ENCODE results near the gene NHEJ1. TPM values are rescaled to one million over a fixed set of nuclear protein-coding genes. Genes with fewer than 3 reads are reported as not detected.

The NHEJ1 gene
- total RNA-seq, 1 donor from 2014 or later, result 18.8 TPM

DNA sequence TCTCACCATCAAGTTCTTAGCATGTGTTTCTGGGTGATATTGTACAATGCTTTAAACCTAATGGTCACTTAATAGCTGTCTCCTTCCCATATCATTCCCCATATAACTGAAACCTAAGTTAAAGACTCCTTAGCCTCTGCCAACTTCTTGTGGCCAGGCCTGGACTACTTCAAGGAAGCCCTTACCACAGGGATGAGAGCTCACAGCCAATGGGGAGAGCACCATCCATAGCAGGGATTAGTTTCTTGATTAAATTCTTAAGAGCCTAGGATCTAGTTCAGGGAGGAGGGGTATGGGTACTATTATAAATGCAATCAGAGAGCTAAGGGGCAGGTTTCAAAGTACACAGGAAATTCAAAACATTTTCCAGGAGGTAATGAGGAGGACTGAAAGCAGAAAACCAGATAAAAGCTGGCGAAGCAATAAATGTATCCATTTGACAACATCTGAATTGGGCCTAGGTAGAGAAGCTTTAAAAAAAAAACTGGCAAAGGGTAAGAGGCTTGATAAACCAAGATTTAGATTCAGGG is 65.1 kb downstream of the NHEJ1 start:
- intact Hi-C loops (cut with micrococcal nuclease), result no loop called here

DNA sequence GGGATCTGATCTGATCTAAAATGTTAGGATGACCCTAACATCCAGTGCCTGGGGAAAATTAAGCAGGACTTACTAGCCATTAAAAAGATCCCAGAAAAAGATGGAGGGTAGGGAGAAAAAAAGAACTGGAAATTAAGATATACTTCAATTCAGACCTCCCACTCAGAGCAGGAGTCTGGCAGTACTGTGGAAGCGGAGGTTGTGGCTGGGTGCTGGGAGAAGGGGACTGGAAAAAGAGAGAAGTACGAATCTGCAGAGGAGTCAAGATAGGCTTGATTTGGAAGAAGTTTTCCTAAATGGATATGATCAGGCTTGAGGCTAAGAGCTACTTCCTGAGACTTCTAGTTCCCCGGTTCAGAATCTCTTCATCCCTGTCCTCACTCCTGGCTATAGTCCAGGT is 66.4 kb downstream of the NHEJ1 start:
- intact Hi-C loops (cut with micrococcal nuclease), result no loop called here

GRCh38 chr2:219090436-219091299 is 69.9 kb downstream of the NHEJ1 start:
- intact Hi-C loops (cut with micrococcal nuclease), result no loop called here

- intact Hi-C loops (cut with micrococcal nuclease), result no loop called here
Measured at GRCh38 chr2:219089330-219089729, 71.3 kb downstream of the NHEJ1 start.

- intact Hi-C loops (cut with micrococcal nuclease), result no loop called here
Measured at GRCh38 chr2:219087848-219088247, 72.8 kb downstream of the NHEJ1 start.

- intact Hi-C loops (cut with micrococcal nuclease), result no loop called here
Measured at GRCh38 chr2:219087361-219087760, 73.3 kb downstream of the NHEJ1 start.

GRCh38 chr2:219086196-219086595 is 74.4 kb downstream of the NHEJ1 start:
- intact Hi-C loops (cut with micrococcal nuclease), result no loop called here

DNA sequence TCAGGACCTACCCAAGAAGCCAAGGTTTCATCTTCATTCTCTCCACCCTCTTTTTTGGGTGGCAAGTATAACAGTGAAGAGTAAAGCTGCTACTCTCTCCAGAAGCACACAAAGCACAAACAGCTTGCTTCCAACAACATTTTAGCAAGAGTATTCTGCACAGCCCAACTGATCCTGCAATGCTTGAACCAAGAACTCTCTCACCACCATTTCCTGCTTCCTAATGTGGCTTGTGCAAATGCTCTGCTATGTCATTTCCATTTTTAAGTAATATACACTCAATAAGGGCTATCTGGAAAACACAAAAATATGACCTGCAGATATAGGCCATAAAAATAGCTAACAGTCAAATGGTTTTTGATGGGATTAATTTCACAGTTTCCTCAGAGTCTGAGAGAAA is 75.8 kb downstream of the NHEJ1 start:
- intact Hi-C loops (cut with micrococcal nuclease), result no loop called here

DNA sequence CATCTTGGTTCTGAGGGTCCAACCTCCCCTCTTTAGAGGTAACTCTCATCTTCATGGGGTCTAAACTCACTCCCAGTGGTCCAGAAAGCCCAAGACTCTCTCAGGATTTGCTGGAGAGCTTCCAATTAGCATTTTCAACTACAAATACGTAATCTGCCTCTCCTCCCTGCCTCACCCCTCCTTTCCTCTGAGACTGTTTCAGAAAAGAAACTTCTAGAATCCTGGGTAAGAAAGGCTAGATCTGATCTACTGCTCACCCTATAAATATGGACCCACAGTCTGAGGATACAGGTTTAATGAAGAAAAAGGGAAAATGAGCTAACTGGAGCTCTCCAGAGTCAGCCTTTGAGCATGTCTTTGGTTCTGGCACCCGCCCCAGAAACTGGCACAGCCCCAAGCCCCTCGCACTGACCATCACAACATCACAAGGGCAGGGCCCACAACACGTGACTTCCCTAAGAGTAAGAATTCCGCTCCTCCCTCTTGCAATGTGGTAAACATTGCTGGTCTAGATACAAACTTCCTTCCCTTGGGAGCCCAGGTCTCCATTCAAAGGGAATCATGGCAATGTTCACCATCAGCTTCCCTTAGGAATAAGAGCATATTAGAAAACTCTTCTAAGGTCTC is 78.2 kb downstream of the NHEJ1 start:
- intact Hi-C loops (cut with micrococcal nuclease), result no loop called here

- intact Hi-C loops (cut with micrococcal nuclease), result no loop called here
Measured at GRCh38 chr2:219081701-219082331, 78.8 kb downstream of the NHEJ1 start.

- intact Hi-C loops (cut with micrococcal nuclease), result no loop called here
Measured at GRCh38 chr2:219081096-219081495, 79.5 kb downstream of the NHEJ1 start.

DNA sequence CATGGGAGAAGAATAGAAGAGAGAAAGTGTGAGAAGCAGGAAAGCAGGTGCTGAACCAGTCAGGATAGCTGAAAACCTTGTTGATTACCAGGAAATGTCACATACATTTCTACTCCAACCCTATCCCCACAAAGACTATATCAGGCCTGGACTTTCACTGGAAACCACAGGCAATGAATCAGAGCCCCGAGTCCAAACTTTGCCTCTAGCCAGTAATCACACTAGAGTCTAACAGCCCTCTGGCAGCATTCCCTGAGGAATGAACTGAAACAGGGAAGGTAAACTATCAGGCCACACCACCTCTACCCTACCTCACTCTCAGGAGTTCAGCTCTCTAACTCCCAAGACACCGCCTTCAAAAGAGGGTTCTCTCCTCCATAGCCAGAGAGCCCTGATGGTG is 81.2 kb downstream of the NHEJ1 start:
- intact Hi-C loops (cut with micrococcal nuclease), result no loop called here

DNA sequence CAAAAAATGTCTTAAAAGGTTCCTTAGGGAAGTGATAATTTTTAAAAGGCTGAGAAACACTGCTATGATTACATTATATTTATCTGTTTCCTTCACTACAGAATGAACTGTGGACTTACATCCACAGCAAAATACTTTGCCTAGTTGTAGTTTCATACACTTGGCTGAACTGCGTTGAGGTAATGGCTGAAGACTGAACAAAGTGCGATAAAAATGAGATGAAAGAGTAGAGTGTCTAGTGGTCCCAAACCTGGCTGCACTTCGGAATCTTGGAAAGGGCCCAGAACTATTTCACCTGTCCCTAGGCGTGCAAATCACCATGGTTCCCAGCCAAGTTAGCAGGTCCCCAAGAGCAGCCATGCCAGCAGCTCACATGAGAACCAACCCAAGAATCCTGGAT is 81.7 kb downstream of the NHEJ1 start:
- intact Hi-C loops (cut with micrococcal nuclease), result no loop called here

- intact Hi-C loops (cut with micrococcal nuclease), result no loop called here
Measured at GRCh38 chr2:219078126-219078525, 82.5 kb downstream of the NHEJ1 start.

- intact Hi-C loops (cut with micrococcal nuclease), result no loop called here
Measured at GRCh38 chr2:219076253-219076652, 84.4 kb downstream of the NHEJ1 start.

DNA sequence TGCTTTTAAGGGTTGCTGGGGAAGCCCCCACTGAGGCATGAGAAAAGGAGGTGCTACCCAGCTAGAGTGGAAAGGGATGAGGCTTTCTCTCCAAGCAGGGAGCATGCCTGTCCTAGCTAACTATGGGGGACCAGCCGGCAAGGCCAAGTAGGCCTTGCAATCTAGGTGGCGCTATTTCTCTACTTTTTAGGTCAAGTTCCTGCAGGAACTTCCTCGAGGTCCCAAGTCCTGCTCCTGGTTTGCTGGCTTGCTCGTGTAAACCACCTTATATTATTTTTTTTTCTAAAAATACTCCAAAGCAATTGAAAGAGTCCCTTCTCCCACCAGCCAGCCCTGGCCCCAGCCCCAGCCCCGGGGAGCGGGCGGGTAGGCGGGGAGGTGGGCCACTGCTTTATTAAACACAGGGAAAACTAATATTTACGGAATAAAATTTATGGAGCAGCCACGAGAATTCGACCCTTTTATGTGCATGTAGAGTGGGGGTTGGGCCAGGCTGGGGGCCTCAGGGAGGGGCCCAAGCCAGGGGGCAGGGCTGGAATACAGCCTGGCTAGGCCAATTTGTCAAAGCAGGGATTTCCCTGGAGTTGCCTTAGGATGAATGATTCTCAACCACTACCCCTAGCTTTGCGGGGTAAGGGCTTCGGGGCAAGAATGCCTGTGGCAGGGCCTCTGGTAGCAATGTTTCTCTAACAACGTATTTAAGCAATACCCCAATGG is 87.0 kb downstream of the NHEJ1 start:
- intact Hi-C loops (cut with micrococcal nuclease), result no loop called here

- intact Hi-C loops (cut with micrococcal nuclease), result no loop called here
Measured at GRCh38 chr2:219072741-219073250, 87.8 kb downstream of the NHEJ1 start.

GRCh38 chr2:219071131-219071816 is 89.3 kb downstream of the NHEJ1 start:
- intact Hi-C loops (cut with micrococcal nuclease), result no loop called here

DNA sequence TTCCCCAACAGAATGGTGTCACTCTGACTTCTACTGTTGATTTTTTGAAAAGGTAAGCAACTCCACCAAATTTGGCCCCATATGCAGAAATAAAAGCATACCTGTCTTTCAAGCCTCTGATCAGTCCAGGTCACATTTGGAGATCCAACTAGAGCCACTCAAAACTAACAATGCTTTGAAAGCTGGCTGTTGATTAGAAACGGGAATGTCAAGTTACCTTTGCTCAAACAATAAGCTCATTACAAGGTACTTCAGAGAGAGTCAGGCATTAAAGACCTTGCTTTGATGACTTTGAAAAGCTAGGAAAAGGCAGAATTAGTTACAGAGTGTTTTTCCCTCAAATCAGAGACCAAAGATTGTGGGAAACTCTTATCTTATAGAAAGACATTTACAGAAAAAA is 95.1 kb downstream of the NHEJ1 start:
- intact Hi-C loops (cut with micrococcal nuclease), result no loop called here

- intact Hi-C loops (cut with micrococcal nuclease), result no loop called here
Measured at GRCh38 chr2:219062081-219062480, 98.5 kb downstream of the NHEJ1 start.

Measured in T-helper 2 cell treated with Interferon-gamma antibody and Interleukin-4, amounts not matched to agents 100 ng/mL and 5 ng/mL, for 36 hours (primary cell).